Immature natural killer cell (primary cell): ENCODE data around the gene S100A4. TPM values are rescaled to one million over a fixed set of nuclear protein-coding genes. Genes with fewer than 3 reads are reported as not detected.
A peak's percentile ranks its signal among the peaks of the same experiment; 100 is the strongest.
"Not testable (repeated sequence)": the region's sequence is repeated elsewhere in the genome, so short reads cannot be mapped to it uniquely, and the experiment has no call there.

Source experiments
- DNase-seq, 3 donors: peaks; one replicate each; pipeline ENCODE4 v3.0.0; 2022; ENCODE audit warnings: mixed read lengths in 1 of 3
- H3K27ac Mint-ChIP-seq, 6 donors: one replicate each; pipeline ENCODE4 v1.8.0; 2020; ENCODE audit warnings: mixed read lengths in 6 of 6, mild to moderate bottlenecking in 5 of 6, inconsistent platforms in 4 of 6, moderate library complexity in 3 of 6
- H3K27me3 Mint-ChIP-seq, 3 donors: one replicate each; pipeline ENCODE4 v1.8.0; 2020 to 2021; ENCODE audit warnings: low read depth in 3 of 3, mild to moderate bottlenecking in 3 of 3, mixed read lengths in 3 of 3, moderate library complexity in 3 of 3, inconsistent platforms in 1 of 3
- H3K36me3 Mint-ChIP-seq, 3 donors: one replicate each; pipeline ENCODE4 v1.8.0; 2020; ENCODE audit warnings: mixed read lengths in 3 of 3, inconsistent platforms in 2 of 3, mild to moderate bottlenecking in 2 of 3
- H3K4me1 Mint-ChIP-seq, 2 donors: one replicate each; pipeline ENCODE4 v1.8.0; 2020; ENCODE audit warnings: inconsistent platforms in 2 of 2, mild to moderate bottlenecking in 2 of 2, mixed read lengths in 2 of 2, moderate library complexity in 1 of 2
- H3K4me3 Mint-ChIP-seq, 5 donors: one replicate each; pipeline ENCODE4 v1.8.0; 2020; ENCODE audit warnings: mild to moderate bottlenecking in 5 of 5, mixed read lengths in 5 of 5, inconsistent platforms in 3 of 5, moderate library complexity in 3 of 5
- H3K9me3 Mint-ChIP-seq, 6 donors: one replicate each; pipeline ENCODE4 v1.8.0; 2020; ENCODE audit warnings: mild to moderate bottlenecking in 6 of 6, mixed read lengths in 6 of 6, inconsistent platforms in 4 of 6, moderate library complexity in 3 of 6
- polyA plus RNA-seq, 3 donors: library from polyadenylated mRNA; unstranded; fragments of 300-500 nt; fragmentation: Illumina TruSeq; gene quantifications; one replicate each; pipeline ENCODE4 v1.2.3, GENCODE V29; 2021

Gene S100A4
- polyA plus RNA-seq = 1,000 to 10,000 TPM; 1,846 to 2,303 (median 2,006) TPM

GRCh38 chr1:153545067-153546055 is at the start of gene S100A4:
S100A4 (minus strand) TSS chr1:153545806; CDS start chr1:153544794, 1,012 bp downstream.
- Mint-ChIP-seq H3K27me3 (peaks cover 4 to 14% (median 8%) of the 10 kb centered on the region in 3 donors), H3K9me3 (no peaks in the 10 kb centered on the region), H3K27ac (peak within 1 kb of the TSS; percentile 93 to 98 (median 97)), H3K4me3 (peak within 1 kb of the TSS; percentile 97 to 100 (median 99)), H3K4me1 (peaks cover 61 to 63% of the 10 kb centered on the region in 2 donors), H3K36me3 (peaks cover 4 to 28% (median 9%) of the 10 kb centered on the region in 3 donors)
- peak; percentile 82 to 86 (median 83) for DNase-seq

DNA sequence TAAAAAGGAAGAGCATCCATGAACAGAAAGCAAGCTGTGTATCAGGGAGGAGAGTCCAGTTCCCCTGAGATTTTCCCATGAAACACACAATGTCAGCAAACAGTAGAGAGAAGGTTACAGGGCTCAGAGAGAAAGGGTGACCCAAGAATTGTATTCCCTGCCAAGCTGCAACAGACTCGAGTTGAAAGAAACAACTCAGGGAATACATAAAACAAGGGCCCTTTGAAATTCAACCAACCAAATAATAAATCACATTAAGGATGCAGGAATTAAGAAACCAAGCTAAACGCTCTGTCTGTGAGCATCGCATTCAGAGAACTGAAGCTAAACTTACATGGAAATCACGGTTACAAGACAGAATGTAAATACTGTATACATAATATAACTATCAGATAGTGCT is 47.1 kb upstream of the S100A4 start:
- no peak for DNase-seq
- peaks cover 0 to 5% (median 0%) of the 10 kb centered on the region in 3 donors for H3K27me3 Mint-ChIP-seq
- H3K9me3 Mint-ChIP-seq = no peaks in the 10 kb centered on the region
- no peaks in the 10 kb centered on the region for H3K4me1 Mint-ChIP-seq
- peaks cover 0 to 3% (median 0%) of the 10 kb centered on the region in 3 donors for H3K36me3 Mint-ChIP-seq
- H3K27ac Mint-ChIP-seq = no peak overlapping the region
- H3K4me3 Mint-ChIP-seq = no peak overlapping the region

DNA sequence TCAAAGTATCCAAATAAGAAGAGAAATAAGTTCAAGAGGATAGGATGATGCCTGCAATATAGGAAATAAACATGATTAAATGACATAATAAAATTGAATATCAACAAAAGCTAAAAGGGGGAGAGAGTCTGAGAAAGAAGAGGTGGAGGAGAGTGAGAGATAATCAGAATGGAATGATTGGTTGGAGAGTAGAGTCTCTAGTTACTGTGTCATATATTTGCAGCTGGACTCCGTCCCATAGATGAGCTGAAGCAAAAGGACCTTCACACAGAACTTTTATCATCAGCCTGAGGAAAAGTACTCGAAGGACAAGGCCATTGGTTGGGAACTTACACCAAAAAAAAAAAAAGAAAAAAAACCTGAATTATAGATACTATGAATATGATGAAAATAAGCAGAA is 42.9 kb upstream of the S100A4 start:
- DNase-seq = no peak
- Mint-ChIP-seq H3K9me3 (no peaks in the 10 kb centered on the region), H3K4me1 (no peaks in the 10 kb centered on the region), H3K36me3 (no peaks in the 10 kb centered on the region), H3K4me3 (no peak overlapping the region), H3K27me3 (peaks cover 0 to 13% (median 2%) of the 10 kb centered on the region in 3 donors), H3K27ac (no peak overlapping the region)

- H3K4me1 Mint-ChIP-seq, DNase-seq, H3K9me3 Mint-ChIP-seq, H3K27ac Mint-ChIP-seq, H3K4me3 Mint-ChIP-seq, H3K36me3 Mint-ChIP-seq: not testable (repeated sequence)
- H3K27me3 Mint-ChIP-seq = peaks cover 0 to 13% (median 2%) of the 10 kb centered on the region in 3 donors
These were observed 42.4 kb upstream of the S100A4 start for GRCh38 chr1:153588033-153588432.

- Mint-ChIP-seq H3K9me3 (no peaks in the 10 kb centered on the region), H3K36me3 (no peaks in the 10 kb centered on the region), H3K27me3 (peaks cover 0 to 13% (median 2%) of the 10 kb centered on the region in 3 donors), H3K4me1 (no peaks in the 10 kb centered on the region), H3K27ac (no peak overlapping the region), H3K4me3 (no peak overlapping the region)
- DNase-seq = no peak
These were observed 41.7 kb upstream of the S100A4 start for GRCh38 chr1:153587314-153587713.

GRCh38 chr1:153586347-153586746 is 40.7 kb upstream of the S100A4 start:
- no peaks in the 10 kb centered on the region for H3K9me3 Mint-ChIP-seq
- no peak overlapping the region for H3K27ac Mint-ChIP-seq
- H3K4me1 Mint-ChIP-seq = no peaks in the 10 kb centered on the region

GRCh38 chr1:153585006-153585405 is 39.4 kb upstream of the S100A4 start:
- no peak overlapping the region for H3K27ac Mint-ChIP-seq
- H3K4me3 Mint-ChIP-seq = no peak overlapping the region

More at GRCh38 chr1:153586347-153586746, 40.7 kb upstream of the S100A4 start:
- DNase-seq = no peak
- H3K36me3 Mint-ChIP-seq = no peaks in the 10 kb centered on the region
- peaks cover 0 to 13% (median 2%) of the 10 kb centered on the region in 3 donors for H3K27me3 Mint-ChIP-seq
- no peak overlapping the region for H3K4me3 Mint-ChIP-seq

DNA sequence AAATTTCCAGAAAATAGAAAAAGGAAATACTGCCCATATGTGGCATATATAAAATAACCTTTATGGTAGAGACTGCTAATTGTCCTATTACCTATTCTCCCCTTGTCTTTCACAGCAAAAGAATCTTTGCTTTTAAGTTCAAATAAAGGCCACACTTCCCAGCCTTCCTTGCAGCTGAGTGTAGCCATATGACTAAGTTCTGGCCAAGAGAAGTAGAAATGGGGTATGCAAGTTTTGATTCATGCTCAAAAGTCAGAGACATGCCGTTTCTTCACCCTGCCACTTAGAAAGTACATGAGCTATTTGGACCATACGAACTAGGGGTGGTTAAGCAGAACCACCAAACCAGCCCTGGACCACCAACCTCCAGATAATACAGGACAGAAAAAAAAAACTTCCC is 38.4 kb upstream of the S100A4 start:
- peaks cover 0 to 16% (median 9%) of the 10 kb centered on the region in 3 donors for H3K27me3 Mint-ChIP-seq
- no peaks in the 10 kb centered on the region for H3K9me3 Mint-ChIP-seq
- H3K4me3 Mint-ChIP-seq = no peak overlapping the region
- no peak overlapping the region for H3K27ac Mint-ChIP-seq
- DNase-seq = no peak
- no peaks in the 10 kb centered on the region for H3K4me1 Mint-ChIP-seq
- no peaks in the 10 kb centered on the region for H3K36me3 Mint-ChIP-seq

More at GRCh38 chr1:153585006-153585405, 39.4 kb upstream of the S100A4 start:
- Mint-ChIP-seq H3K4me1 (no peaks in the 10 kb centered on the region), H3K9me3 (no peaks in the 10 kb centered on the region), H3K27me3 (peaks cover 0 to 13% (median 2%) of the 10 kb centered on the region in 3 donors), H3K36me3 (no peaks in the 10 kb centered on the region)
- DNase-seq = no peak

- not testable (repeated sequence) for H3K4me1 Mint-ChIP-seq, H3K27ac Mint-ChIP-seq, DNase-seq, H3K9me3 Mint-ChIP-seq, H3K4me3 Mint-ChIP-seq, H3K36me3 Mint-ChIP-seq
- peaks cover 0 to 14% (median 10%) of the 10 kb centered on the region in 3 donors for H3K27me3 Mint-ChIP-seq
These were observed 37.9 kb upstream of the S100A4 start for GRCh38 chr1:153583514-153583913.

- not testable (repeated sequence) for DNase-seq, H3K9me3 Mint-ChIP-seq, H3K36me3 Mint-ChIP-seq, H3K4me1 Mint-ChIP-seq, H3K27ac Mint-ChIP-seq, H3K4me3 Mint-ChIP-seq
- peaks cover 0 to 14% (median 14%) of the 10 kb centered on the region in 3 donors for H3K27me3 Mint-ChIP-seq
These were observed 37.2 kb upstream of the S100A4 start for GRCh38 chr1:153582836-153583235.

GRCh38 chr1:153578936-153579335 is 33.3 kb upstream of the S100A4 start:
- H3K9me3 Mint-ChIP-seq = no peaks in the 10 kb centered on the region
- DNase-seq = no peak
- H3K4me1 Mint-ChIP-seq = no peaks in the 10 kb centered on the region
- no peak overlapping the region for H3K4me3 Mint-ChIP-seq
- peaks cover 3 to 20% (median 6%) of the 10 kb centered on the region in 3 donors for H3K27me3 Mint-ChIP-seq
- no peak overlapping the region for H3K27ac Mint-ChIP-seq
- no peaks in the 10 kb centered on the region for H3K36me3 Mint-ChIP-seq

DNA sequence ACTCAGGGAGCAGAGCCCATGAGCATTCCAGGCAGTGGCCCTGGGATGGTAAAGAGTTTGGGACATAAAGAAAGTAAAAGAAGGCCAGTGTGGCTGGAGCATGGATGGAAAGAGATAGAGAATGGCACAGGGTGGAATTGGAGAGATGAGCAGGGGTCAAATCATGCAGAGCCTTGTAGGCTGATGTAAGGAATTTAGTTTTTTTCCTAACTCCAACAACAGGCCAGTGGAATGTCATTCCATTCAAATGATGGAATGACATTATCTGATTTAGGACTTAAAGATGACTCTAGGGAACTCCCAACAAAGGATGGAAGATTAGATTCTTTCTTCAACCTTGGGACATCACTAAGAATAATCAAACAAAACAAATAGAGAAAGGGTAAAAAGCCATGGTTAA is 32.9 kb upstream of the S100A4 start:
- H3K27ac Mint-ChIP-seq = no peak overlapping the region
- H3K36me3 Mint-ChIP-seq = no peaks in the 10 kb centered on the region
- H3K27me3 Mint-ChIP-seq = peaks cover 3 to 20% (median 6%) of the 10 kb centered on the region in 3 donors
- no peaks in the 10 kb centered on the region for H3K4me1 Mint-ChIP-seq
- DNase-seq = no peak
- H3K4me3 Mint-ChIP-seq = no peak overlapping the region
- no peaks in the 10 kb centered on the region for H3K9me3 Mint-ChIP-seq

- Mint-ChIP-seq H3K9me3 (no peaks in the 10 kb centered on the region), H3K36me3 (no peaks in the 10 kb centered on the region), H3K4me1 (no peaks in the 10 kb centered on the region), H3K27me3 (peaks cover 3 to 20% (median 6%) of the 10 kb centered on the region in 3 donors), H3K4me3 (no peak overlapping the region), H3K27ac (no peak overlapping the region)
- DNase-seq = no peak
These were observed 32.0 kb upstream of the S100A4 start for GRCh38 chr1:153577624-153578051.

- Mint-ChIP-seq H3K27me3 (peaks cover 3 to 20% (median 6%) of the 10 kb centered on the region in 3 donors), H3K27ac (no peak overlapping the region), H3K36me3 (no peaks in the 10 kb centered on the region), H3K4me1 (no peaks in the 10 kb centered on the region), H3K9me3 (no peaks in the 10 kb centered on the region), H3K4me3 (no peak overlapping the region)
- no peak for DNase-seq
These were observed 31.5 kb upstream of the S100A4 start for GRCh38 chr1:153577138-153577537.
